M059J (cell line): ENCODE measurements around the gene DAB2. TPM values are rescaled to one million over a fixed set of nuclear protein-coding genes. Genes with fewer than 3 reads are reported as not detected.

Experiments used
- DNase-seq: peaks from one replicate; pipeline ENCODE4 v3.0.0-alpha.2; 2012; ENCODE audit warnings: low read depth
- total RNA-seq: library from RNA; depleted of rRNA; stranded (reverse); fragments of >200 nt; shearing (Covaris generic); gene quantifications from 2 replicates; pipeline ENCODE4 v1.2.3, GENCODE V29; 2014; rRNA removed

The DAB2 gene
- total RNA-seq, result 31.7 and 45.9 TPM in 2 replicates

DNA sequence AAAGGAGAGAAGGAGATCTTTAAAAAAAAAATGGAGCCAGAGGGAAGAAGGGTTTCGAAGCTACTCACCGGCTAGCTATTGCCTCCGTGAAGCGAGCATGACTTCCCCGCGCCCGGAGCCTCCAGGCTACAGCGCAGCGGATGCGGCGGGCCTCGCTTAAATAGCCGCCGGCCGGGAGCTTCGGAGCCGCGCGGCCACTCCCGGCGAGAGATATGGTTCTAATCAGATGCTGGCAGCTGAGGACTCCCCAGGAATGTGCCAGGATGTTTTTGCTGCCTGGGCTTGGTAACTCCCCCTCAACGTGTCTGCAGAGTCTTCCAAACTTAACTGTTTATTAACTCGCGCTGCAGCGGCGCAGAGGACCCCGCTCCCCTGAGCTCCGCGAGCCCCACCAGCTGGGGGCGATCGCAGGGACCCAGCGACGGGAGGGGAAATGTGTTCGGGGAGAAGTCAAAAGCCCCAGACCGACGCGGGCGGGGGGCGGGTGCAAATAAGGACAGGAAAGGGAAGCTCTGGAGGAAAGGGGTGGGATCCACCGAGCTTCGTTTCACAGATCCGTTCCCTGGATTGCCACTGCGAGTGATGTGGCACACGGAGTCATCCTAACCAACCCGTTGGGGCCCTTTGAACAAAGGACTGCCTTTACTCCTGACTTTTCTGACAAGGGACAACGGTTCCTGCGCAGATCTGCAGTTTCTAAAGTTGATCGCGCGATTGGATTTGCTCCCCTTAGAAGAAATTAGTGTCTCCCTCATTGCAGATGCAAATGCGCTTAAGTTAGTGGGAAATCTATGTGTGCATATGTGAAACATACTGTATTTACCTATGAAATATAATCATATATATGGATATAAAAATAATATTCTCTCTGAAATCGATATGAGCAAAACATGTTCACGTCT lies at the start of gene DAB2:
DAB2 (minus strand) TSS at position 245 of the 902 bp plus-strand sequence. CDS start 30,660 bp downstream, outside the sequence.
- peak; percentile 99 for DNase-seq

DNA sequence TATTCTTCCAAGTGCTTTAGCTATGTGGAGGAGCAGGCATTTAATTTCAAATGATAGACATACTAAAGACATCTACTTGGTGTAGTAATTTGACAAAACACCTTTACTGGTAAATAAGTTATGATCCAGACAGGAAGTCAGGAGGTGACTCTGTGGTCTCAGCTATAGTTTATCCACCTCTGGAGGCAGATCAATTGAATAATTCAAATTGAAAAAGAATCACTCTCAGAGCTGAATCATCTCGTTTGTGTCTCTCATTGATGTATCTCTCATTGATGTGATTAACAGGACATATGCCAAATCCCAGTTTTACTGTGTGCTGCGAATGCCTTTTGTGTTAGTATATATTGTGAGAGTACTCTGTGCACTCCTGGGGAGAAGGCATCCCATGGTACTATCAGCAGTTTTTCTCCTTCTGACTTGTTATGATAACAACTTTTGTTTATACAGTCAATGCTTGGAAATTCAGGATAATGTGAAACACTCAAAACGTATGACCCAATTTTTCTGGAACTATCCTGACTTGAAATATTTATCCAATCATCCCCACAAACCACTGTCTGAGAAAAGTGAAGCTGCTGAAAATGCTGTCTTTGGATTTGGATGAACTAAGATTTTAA lies 48.5 kb upstream of the DAB2 start:
- DNase-seq, result no peak

GRCh38 chr5:39471836-39472508 lies 47.2 kb upstream of the DAB2 start:
- no peak for DNase-seq

DNA sequence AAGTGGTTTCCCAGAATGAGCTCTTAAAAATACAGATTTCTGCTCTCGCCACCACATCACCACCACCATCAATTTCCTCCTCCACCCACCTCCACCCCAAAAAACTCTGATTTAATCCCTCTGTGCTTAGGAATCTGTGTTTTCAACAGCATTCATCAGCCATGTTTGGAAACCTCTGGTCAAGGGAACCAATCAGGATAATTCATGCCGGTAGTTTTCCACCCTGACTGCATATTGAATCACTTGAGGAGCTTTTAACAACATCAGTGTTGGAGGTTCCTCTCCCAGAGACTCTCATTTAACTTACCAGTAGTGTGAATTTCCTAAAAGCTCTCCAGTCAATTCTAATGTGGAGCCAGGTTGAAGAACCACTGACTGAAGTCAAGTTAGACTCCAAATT lies 46.0 kb upstream of the DAB2 start:
- no peak for DNase-seq

GRCh38 chr5:39469777-39470415 lies 45.1 kb upstream of the DAB2 start:
- peak; percentile 34 for DNase-seq

DNA sequence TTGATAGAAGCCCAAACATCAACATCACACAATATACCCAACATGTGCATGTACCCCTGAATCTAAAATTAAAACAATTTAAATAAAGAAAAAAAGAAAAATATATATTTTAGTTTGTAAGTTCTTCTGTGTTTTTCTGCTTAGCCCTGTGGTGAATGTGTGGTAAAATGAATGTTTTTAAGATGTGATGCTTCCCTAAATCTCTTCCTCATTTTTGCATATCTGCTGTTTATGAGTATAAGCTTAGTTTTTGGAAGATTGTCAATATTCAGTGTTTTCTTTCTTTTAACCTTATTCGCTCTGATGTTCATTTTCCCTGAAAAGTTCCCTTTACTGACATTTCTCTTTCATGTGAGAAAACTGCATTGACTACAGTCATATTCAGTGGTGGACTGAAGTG lies 44.4 kb upstream of the DAB2 start:
- DNase-seq, result no peak

GRCh38 chr5:39466846-39467245 lies 42.1 kb upstream of the DAB2 start:
- DNase-seq, result no peak

GRCh38 chr5:39465843-39466242 lies 41.1 kb upstream of the DAB2 start:
- no peak for DNase-seq

GRCh38 chr5:39465097-39465496 lies 40.3 kb upstream of the DAB2 start:
- no peak for DNase-seq

DNA sequence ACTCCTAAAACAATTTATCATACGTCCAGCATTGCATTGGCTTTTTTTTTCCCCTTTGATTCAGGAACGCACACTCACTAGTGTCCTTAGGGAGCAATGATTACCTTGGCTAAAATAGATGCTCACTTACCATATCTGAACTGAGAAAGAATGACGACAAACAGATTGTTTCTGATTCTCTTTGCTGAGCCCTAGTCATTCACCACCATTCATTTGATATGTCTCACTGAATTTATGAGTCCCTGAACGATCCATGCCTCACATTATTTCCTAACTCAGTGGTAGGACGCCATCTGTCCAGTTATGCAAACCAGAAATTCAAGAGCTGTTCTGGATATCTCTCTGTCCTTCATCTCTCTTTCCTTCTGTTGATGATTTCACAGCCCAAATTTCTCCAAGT lies 39.3 kb upstream of the DAB2 start:
- no peak for DNase-seq

DNA sequence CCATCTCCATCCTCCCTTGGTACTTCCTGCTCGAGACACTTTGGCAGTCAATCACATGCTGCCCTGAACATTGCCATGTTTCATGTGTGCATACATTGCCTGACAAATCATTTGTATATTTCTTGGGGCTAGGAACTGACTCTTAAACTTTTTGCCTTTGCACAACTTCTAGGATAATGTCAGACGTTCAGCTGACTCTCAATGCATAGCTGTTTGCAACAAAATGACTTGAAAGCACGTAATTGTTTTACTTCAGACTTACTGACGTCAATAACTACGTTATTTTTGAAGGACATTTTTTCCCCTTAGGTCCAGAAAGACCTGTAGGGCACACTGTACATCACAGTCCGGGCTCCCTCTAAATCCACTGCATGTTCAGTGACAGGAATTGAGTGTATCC lies 37.4 kb upstream of the DAB2 start:
- DNase-seq, result no peak

DNA sequence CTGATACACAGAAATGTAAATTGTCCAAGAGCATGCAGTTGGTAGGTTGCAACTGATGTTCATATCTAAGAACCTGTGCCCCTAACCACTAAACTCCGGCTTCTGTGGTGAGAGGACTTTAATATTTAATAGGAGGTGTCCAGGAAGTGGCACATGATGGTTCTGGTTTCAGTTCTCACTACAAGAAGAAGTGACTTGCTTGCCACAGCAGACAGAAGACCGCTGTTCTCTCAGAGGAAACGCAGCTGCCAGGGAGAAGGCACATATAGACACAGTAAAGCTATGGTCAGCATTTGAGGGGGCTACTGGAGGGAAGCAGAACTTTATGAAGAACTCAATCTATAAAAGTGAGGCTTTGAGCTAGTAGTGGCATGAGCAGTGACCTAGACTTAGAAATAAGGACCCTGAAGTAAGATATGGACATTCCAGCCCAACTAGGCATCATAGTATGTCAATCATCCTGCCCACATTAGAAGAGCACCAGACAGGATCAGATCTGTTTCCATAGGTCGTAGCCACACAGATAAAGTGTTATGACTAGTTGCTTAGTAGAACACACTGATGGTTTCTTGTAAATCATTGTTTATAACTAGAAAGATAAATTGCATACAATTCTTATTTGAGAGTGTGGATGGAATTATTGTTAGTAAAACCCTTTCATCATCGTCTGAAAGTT lies 36.4 kb upstream of the DAB2 start:
- DNase-seq, result no peak

GRCh38 chr5:39459907-39460306 lies 35.1 kb upstream of the DAB2 start:
- DNase-seq, result no peak

GRCh38 chr5:39459071-39459470 lies 34.3 kb upstream of the DAB2 start:
- no peak for DNase-seq

- no peak for DNase-seq
These were observed 30.9 kb upstream of the DAB2 start for GRCh38 chr5:39455645-39456044.

DNA sequence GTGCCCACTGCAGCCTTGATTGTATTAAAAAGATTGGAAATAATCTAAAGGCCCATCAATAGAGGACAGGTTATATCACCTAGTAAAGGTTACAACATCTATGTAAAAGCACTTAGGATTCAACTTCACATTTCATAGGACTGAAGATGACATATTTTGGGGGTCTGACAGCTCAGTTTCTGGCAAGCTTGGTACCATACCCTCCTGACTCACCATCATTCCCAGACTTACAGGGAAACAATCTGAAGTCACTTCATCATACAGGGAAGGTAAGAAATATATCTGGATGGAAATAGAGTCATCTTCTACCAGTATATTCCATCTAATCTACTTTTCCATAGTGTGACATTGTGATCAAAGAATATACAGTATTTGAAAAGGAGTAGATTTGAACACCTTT lies 28.8 kb upstream of the DAB2 start:
- no peak for DNase-seq

GRCh38 chr5:39452846-39453245 lies 28.1 kb upstream of the DAB2 start:
- DNase-seq, result no peak

DNA sequence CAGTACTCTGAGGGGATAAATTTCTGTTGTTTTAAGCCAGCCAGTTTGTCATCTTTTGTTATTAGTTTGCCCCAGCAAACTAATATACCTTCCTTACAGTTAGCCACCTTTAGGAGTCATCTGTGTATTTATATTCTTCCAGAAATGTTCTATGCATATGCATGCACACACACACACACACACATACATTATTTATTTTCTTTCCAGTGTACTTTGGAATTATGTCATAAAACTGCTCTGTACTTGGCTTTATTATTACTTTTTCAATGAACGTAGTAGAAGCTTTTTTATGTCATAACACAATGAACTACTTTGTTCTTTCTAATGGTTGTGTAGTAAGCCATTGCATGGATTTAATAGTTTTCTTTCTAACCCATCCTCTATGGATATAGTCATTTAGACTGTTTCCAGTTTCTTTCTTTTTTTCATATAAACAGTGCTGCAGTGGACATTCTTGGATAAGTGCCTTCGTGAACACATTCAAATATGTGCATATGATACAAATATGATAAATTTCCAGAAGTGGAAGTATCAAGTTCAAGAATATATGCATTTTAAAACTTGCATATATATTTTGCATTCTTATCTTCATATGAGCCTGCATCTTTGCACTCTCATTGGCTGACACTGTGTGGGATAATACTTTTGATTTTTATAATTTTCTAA lies 26.6 kb upstream of the DAB2 start:
- DNase-seq, result no peak

DNA sequence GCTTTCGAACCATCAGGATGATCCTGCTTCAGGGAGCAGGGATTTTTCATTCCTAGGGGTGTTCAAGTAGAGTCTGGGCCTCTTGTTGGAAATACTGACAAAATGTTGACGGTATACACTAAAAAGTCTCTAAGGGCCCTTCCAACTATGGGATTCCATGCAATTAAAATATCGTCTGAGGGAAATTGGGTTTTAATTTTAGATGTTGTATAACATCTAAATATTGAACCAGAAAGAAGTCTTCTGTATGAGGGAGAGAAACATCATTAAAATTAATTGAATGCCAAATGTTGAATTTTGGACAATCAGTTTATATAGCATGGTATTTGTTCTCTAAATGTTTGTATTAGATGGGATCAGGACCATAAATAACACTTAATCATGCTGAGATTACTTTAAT lies 25.7 kb upstream of the DAB2 start:
- DNase-seq, result no peak

DNA sequence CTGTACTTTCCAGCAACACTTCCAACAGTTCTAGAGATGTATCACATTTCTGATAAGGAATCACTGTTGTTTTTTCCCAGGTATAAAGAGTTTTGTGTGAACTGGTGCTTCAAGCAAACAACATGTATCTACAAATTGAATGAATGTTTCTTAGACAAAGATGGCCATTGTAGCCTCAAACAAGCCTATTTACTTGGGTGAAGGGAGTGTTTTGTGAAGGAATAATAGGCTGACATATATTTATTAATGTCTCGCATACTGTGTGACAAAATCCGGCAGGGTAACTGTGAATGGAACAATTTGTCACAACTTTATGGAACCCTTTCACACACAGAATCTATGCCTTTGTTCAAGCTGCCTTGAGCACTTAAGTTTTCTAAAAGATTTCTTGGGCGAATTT lies 24.8 kb upstream of the DAB2 start:
- no peak for DNase-seq

DNA sequence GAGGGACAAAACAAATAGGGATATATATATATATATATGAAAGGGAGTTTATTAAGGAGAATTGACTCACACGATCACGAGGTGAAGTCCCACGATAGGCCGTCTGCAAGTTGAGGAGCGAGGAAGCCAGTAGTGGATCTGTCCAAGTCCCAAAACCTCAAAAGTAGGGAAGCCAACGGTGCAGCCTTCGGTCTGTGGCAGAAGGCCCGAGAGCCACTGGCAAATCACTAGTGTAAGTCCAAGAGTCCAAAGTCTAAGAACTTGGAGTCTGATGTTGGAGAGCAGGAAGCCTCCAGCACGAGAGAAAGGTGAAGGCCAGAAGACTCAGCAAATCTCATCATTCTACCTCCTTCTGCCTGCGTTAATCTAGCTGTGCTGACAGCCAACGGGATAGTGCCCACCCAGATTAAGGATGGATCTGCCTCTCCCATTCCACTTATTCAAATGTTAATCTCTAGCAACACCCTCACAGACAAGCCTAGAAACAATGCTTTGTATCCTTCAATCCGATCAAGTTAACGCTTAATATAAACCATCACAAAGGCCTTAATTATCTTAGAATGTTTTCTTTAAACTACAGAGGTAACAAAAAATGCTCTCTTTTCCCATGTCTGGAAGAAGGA lies 23.8 kb upstream of the DAB2 start:
- DNase-seq, result no peak
